Measurements from ENCODE around the gene NONO.
"Not testable (repeated sequence)": the region's sequence is repeated elsewhere in the genome, so short reads cannot be mapped to it uniquely, and the experiment has no call there.

NONO gene, protein sequence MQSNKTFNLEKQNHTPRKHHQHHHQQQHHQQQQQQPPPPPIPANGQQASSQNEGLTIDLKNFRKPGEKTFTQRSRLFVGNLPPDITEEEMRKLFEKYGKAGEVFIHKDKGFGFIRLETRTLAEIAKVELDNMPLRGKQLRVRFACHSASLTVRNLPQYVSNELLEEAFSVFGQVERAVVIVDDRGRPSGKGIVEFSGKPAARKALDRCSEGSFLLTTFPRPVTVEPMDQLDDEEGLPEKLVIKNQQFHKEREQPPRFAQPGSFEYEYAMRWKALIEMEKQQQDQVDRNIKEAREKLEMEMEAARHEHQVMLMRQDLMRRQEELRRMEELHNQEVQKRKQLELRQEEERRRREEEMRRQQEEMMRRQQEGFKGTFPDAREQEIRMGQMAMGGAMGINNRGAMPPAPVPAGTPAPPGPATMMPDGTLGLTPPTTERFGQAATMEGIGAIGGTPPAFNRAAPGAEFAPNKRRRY
- long read RNA-seq, donor 1, transcript NONO-201 (12 exons, 2,713 nt), result major isoform, 72 of 139 reads
- long read RNA-seq, donor 1, partial matches to known transcripts, result 60 of 139 reads
- long read RNA-seq, donor 1, other reads (novel, unspliced or antisense), result 0 of 139 reads
- long read RNA-seq, donor 2, transcript NONO-201 (12 exons, 2,713 nt), result major isoform, 38 of 90 reads
- long read RNA-seq, donor 2, partial matches to known transcripts, result 47 of 90 reads
- long read RNA-seq, donor 2, other reads (novel, unspliced or antisense), result 0 of 90 reads
- long read RNA-seq, donor 3, transcript NONO-201 (12 exons, 2,713 nt), result major isoform, 30 of 67 reads
- long read RNA-seq, donor 3, transcript NONO-202 (11 exons, 2,606 nt), result minor isoform, 5 of 67 reads
- long read RNA-seq, donor 3, partial matches to known transcripts, result 32 of 67 reads
- long read RNA-seq, donor 3, other reads (novel, unspliced or antisense), result 0 of 67 reads
- long read RNA-seq, donor 4, transcript NONO-201 (12 exons, 2,713 nt), result major isoform, 66 of 175 reads
- long read RNA-seq, donor 4, partial matches to known transcripts, result 102 of 175 reads
- long read RNA-seq, donor 4, other reads (novel, unspliced or antisense), result 0 of 175 reads
- long read RNA-seq, donor 5, transcript NONO-202 (11 exons, 2,606 nt), result minor isoform, 19 of 138 reads
- long read RNA-seq, donor 5, transcript NONO-201 (12 exons, 2,713 nt), result major isoform, 84 of 138 reads
- long read RNA-seq, donor 5, partial matches to known transcripts, result 26 of 138 reads
- long read RNA-seq, donor 5, other reads (novel, unspliced or antisense), result 5 of 138 reads
- long read RNA-seq, donor 6, transcript NONO-202 (11 exons, 2,606 nt), result minor isoform, 5 of 97 reads
- long read RNA-seq, donor 6, transcript NONO-201 (12 exons, 2,713 nt), result major isoform, 36 of 97 reads
- long read RNA-seq, donor 6, partial matches to known transcripts, result 55 of 97 reads
- long read RNA-seq, donor 6, other reads (novel, unspliced or antisense), result 0 of 97 reads
- long read RNA-seq, donor 7, transcript NONO-202 (11 exons, 2,606 nt), result minor isoform, 7 of 327 reads
- long read RNA-seq, donor 7, transcript NONO-201 (12 exons, 2,713 nt), result major isoform, 71 of 327 reads
- long read RNA-seq, donor 7, partial matches to known transcripts, result 233 of 327 reads
- long read RNA-seq, donor 7, other reads (novel, unspliced or antisense), result 12 of 327 reads
- long read RNA-seq, donor 8, transcript NONO-201 (12 exons, 2,713 nt), result major isoform, 77 of 204 reads
- long read RNA-seq, donor 8, partial matches to known transcripts, result 116 of 204 reads
- long read RNA-seq, donor 8, other reads (novel, unspliced or antisense), result 5 of 204 reads

DNA sequence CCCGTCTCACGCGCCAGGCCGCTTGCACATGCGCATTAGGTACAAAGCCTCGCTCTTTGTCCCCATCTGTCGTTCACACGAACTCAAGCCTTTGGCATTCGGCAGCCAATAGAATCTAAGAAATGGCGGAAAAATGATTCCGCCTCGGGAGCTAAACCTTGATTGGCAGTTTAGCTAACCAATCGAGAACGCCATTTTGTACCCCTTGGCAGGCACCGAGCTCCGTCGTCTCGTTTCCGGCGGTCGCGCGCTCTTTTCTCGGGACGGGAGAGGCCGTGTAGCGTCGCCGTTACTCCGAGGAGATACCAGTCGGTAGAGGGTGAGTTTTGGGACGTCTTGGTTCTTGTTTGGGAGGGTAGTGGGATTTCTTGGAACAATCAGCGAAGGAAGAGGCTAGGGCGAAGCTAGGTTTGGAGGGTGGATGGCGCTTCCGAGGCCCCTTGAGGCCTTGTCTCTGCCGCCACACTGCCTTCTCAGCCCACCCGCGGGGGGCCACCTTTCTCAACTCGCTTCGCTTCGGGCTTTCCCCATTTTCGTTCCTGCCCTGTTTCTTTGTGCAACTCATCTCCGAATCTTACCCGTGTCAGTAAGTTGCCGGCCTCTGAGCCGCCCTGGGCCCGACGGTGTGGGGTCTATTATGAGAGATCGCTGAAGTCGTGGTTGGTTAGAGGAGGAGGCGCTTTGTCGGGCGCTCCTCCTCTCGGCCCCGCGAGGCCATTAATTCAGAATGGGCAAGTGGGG, at the start of gene NONO:
NONO (plus strand) TSS at position 233 of the 741 bp plus-strand sequence. CDS start 7,003 bp downstream, outside the sequence.
- peak; percentile 91 for DNase-seq

DNA sequence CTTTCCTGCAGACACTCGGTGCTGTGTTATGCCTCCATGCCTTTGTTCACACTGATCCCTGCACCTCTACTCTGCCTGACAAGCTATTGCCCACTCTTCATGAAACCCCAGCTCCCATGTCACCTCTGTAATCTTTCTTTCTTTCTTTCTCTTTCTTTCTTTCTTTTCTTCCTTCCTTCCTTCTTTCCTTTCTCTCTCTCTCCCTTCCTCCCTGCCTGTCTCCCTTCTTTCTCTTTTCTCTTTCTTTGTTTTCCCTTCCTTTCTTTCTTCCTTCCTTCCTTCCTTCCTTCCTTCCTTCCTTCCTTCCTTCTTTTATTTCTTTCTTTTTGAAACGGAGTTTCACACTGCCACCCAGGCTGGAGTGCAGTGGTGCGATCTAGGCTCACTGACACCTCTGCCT, 48.0 kb upstream of the NONO start:
- no peak for DNase-seq

DNA sequence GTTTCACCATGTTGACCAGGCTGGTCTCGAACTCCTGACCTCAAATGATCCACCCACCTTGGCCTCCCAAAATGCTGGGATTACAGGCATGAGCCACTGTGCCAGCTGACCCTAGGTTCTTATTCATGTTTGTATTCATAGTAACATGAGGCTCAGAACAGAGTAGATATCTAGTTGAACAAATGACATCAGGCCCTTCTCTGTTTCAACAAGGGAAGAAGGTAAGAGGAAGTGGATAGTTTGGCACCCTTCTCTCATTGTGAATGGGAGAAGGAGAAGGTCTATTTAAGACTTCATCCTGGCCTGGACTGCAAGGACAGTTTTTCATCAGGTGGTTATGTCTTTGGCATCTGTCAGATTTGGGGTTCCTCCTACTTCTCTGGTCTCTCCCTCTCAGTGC, 46.6 kb upstream of the NONO start:
- DNase-seq, result no peak

DNA sequence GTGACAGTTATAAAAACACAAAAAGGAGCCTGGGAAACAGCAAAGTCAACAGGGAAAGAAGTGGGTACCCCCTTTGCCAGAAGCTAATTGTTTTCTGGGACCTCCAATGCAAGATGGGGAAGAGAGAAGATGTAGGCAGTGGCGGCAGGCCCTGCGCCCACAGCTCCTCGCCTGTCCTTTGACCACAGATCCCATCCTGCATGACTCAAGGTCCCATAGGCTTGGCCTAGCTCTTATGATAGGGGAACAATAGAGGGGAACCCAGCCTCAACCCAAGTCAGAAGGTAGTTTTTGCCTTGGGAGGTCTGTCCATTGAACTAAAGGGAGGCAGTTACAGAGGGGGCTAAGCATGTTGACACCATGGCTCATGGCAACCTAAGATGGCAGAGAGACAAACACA, 43.7 kb upstream of the NONO start:
- no peak for DNase-seq

DNA sequence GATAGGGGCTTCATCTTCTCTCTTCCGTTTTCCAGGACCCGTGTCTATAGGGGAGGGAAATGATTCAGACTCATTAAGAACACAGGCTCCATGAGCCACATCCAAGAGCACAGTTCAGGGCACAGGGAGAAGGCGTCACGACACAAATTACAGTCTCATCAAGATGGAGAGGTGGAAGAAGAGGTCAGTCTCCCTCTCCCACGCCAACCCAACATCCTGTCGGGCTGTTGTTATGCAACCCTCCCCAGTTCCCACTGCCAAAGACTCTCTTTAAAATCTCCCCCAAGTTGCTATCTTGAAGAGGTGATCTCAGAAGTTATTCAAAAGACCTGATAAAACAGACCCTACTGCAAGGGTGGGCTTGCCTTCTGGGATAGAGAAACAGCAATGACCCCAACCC, 42.1 kb upstream of the NONO start:
- no peak for DNase-seq

DNA sequence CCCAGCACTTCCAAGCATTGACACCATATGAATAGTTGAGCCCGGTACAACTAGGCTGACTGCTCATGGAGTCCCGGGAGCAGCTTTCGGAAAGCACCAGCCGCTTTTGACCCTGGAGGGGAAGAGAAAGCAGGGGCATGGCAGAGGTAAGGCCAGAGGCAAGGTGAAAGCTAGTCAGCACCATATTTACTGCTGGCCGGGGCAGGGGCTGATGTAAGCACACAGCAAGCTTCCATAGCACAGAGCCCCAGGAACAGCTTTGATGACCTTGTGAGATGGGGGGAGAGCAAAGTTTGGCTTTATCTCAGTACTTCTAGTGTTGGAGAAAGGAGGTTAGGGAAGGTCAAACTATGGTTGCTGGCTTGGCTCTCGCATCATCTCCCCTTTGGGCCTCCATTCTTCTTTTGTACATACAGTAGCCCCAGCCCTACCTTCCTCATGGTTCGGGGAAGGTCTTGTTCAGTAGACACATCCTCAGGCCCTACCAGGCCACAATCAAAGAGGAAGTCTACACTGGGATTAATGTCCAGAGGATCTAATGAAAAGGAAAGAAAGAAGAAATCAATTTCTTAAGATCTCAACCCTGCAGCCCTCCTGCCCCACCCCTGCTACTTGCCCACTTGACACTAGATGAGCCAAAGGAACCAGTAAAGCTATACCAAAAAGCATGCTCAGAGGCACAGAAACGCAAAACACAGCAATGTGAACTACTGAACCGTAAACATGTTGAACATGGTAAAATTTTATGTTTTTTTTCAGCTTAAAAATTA, 38.9 kb upstream of the NONO start:
- DNase-seq, result no peak

DNA sequence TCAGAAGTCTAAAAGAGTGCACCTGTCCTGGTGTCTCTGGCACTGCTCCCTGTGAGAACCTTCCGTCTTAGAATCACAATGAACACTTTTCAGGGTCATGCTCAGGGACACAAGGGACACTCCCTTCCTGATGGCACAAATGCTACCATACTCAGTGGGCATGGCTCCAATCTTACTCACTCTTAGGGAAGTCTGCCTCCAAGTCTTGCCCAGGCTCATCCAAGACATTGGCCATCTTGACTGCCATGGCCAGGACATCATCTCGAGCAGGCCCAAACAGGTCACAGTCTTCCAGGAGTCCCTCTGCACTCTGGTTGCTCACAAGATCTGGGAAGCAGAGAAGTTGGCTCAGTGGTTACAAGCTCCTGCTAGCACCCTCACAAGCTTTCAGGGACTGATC, 38.3 kb upstream of the NONO start:
- DNase-seq, result no peak

DNA sequence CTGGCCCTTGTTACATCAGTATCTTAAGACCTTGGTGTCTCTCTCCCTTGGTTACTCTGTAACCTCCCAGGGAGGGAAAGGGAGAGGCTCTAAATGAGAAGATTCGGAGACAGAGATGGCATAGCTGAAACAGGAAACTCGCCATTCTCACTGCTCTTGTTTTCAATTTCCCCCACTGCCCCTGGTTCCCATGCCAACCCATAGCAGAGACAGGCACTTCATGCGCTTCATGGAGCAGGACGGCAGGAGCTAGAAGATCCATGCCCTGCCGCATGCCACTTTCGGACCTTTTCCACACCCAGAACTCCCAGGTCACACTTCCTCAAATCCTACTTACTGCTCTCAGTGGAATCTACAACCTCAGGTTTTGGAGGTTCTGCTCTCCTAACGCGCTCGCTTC, 32.6 kb upstream of the NONO start:
- DNase-seq, result no peak

DNA sequence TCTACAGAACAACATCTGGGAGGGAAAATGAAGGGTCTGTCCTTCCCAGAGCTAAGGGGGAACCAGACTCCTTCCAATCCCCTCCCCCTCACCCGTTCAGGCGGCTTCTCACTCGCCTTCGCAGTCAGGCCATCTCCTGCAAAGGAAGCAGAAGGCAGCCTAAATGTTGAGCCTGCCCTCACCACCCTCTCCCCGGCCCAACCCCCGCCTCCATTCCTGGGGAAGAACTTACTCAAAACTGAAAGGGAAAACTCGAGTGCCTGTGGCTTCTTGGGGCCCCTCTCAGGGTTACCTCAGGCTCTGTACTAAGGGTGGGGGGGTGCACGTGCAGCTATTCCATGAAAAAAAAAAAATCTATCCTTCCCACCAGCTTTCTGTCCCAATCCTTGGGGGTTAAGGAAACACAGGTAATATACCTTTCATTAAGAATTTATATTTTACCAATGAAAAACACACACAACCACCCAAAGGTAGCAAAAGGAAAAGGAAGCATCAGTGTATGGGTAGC, 31.9 kb upstream of the NONO start:
- no peak for DNase-seq

DNA sequence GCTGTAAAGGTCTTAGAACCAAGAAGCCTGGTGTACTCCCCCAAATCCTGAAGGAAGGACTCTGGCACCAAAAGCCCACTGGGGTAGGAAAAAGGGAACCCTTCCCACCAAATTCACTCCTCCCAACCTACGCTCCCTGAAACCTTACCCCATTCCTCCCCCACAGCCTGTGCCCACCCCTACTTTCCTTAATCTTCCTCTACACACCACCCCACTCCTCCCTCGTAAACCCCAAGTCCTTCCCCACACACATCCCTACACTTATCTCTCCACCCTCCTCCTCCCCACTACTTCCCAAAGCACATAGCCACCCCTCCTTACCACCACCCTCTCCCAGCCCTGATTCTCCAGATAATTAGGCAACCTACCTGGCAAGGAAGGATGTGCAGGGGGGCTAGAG, 31.2 kb upstream of the NONO start:
- DNase-seq, result no peak

DNA sequence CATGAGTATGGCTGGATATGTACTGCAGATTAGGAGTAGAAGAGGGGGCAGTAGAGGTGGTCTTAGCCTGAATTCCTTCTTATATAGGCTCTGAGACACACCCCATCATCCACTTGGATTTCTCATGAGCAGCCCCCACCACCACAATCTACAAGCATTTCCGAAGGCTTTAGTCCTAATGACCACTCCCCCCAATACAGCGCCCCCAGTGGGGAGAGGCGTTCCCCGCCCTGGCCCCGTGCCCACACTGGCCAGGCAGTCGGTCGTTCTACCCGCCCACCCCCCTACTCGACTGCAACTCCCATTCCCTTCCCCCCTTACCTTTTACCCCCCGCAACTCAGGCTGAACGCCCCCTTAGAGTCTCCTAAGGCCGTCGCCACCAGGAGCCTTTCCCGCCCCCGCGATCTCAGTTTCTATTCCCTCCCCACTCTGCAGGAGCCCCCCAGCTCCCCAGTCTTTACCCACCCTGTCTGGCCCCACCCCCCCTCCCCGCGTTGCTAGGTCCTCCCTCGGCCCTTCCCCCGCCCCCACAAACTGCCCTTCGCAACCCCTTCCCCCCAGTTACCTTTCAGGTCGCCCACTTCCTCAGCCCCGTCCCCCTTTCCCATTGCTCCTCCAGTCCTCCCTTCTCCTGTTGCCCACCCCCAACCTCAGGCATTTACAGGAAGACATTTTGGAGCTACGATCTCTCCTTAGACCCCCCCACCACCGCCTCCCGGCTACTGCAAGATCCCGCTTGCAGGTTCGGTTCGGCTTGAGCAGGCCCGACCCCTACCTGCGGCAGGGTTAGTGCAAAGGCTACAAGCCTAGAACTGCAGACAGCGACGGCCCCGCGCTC, 30.0 kb upstream of the NONO start:
- DNase-seq, result no peak

DNA sequence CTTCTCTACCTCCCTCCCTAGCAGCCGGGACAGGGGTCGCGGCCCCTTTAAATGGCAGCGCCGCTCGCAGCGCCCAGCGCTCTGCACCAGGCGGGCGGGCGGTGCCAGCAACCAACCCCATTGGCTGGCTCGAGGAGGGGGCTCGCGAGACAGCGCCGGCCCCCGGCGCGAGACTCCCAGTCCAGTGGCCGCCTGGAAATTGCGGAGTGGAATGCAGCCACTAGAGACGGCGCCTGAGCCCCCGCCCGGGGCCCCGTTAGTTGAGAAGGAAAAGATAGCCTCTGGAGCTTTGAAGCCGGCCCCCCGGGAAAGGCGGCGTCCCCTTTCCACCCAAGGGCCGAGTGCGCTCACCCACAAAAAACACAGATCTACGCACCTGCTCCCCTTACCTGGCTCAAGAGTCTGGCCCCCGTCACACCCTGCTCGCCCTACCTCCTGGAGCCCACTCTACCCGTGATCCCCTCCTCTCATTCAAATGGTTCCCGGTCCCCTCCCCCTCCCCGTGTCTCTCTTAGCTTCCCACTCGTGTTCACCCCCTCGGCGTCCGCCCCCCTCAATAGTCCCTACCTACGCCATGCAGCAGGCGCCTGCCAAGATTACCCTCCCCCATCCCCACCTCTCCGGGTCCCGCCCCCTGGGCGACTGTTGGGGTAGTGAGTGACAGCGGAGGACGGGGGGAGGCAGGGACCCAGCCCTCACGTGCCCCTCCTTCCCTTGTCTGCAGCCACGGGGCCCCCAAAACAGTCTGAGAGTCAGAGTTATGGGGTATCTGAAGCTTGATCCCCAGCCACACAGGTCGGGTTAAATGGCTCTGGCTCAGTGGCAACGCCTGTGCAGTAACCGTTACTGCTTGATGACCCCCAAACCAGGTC, 29.1 kb upstream of the NONO start, which contains the start of gene ZMYM3:
ZMYM3 (minus strand) TSS at position 49 of the 872 bp plus-strand sequence. CDS start 885 bp downstream, outside the sequence.
- peak; percentile 77 for DNase-seq

DNA sequence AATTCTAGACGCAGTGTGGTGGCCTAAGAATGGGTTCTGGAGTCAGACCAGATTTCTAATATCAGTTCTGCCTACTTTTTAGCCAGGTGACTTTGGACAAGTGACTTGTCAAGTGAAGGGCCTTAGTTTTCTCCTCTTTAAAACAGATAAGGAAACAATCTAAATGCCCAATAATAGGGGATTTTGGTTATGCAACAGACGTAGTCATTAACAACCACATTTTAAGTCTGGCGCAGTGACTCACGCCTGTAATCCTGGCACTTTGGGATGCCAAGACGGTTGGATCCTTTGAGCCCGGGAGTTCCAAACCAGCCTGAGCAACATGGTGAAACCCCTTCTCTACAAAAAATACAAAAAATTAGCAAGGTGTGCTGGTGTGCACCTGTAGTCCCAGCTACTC, 27.4 kb upstream of the NONO start:
- no peak for DNase-seq

DNA sequence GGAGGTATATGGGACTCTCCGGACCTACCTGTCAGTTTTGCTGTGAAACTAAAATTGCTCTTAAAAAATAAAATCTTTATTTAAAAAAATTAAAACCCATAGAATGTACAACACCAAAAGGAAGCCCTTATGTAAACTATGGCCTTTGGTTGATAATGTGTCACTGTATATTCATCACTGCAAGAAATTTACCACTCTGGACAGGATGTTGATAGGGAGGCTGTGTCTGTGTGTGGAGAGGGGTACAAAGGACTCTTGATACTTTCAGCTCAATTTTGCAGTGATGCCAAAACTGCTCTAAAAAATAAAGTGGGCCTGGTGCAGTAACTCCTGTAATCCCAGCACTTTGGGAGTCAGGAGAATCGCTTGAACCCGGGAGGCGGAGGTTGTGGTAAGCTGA, 26.6 kb upstream of the NONO start:
- no peak for DNase-seq

DNA sequence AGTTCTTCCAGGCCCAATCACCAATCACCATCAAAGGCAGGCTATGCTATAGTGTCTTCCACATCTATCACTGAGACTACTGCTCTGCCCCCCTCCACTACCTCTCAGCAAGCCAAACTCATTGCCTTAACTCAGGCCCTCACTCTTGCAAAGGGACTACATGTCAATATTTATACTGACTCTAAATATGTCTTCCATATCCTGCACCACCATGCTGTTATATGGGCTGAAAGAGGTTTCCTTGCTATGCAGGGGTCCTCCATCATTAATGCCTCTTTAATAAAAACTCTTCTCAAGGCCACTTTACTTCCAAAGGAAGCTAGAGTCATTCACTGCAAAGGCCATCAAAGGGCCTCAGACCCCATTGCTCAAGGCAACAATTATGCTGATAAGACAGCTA, 14.8 kb upstream of the NONO start:
- not testable (repeated sequence) for DNase-seq

DNA sequence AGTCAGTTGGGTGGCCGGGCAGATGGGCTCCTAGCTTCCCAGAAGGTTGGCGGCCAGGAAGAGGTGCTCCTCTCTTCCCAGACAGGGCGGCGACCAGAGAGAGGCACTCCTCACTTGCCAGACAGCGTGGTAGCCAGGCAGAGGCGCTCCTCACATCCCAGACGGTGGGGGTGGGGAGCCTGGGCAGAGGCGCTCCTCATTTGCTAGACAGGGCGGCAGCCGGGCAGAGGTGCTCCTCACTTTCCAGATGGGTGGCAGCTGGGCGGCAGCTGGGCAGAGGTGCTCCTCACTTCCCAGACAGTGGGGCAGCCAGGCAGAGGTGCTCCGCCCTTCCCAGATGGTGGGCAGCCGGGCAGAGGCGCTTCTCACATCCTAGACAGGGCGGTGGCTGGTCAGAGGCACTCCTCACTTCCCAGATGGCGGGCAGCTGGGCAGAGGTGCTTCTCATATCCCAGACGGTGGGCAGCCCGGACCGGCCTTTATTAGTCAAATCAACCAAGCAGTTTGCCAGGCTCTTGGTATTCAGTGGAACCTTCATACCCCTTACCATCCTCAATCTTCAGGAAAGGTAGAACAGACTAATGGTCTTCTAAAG, 13.5 kb upstream of the NONO start:
- DNase-seq, result no peak

DNA sequence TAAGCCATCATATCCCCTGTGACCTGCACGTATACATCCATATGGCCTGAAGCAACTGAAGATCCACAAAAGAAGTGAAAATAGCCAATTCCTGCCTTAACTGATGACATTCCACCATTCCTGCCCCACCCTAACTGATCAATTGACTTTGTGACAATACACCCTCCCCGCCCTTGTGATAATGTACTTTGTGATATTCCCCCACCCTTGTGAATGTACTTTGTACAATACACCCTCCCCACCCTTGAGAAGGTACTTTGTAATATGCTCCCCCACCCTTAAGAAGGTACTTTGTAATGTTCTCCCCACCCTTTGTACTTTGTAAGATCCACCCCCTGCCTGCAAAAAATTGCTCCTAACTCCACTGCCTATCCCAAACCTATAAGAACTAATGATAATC, 11.1 kb upstream of the NONO start:
- DNase-seq, result not testable (repeated sequence)
